ENCODE results near the gene CCDC50.

CCDC50 gene

GRCh38 chr3:191331388-191331787 lies 2.2 kb downstream of the CCDC50 start:
- peaks cover 4% of the 10 kb centered on the region; the same call in 1 of the 2 replicates for H3F3A ChIP-seq (ENCODE audit: insufficient read depth)
- no peaks in the 10 kb centered on the region for H3K79me2 ChIP-seq (ENCODE audit: insufficient read depth, low read length)
- H3K27me3 ChIP-seq (ENCODE audit: low read length): no peaks in the 10 kb centered on the region
- no peak overlapping the region for H2AFZ ChIP-seq (ENCODE audit: low read depth, low read length, severe bottlenecking)
- H3K36me3 ChIP-seq (ENCODE audit: low read length): no peaks in the 10 kb centered on the region
- H3K4me3 ChIP-seq (ENCODE audit: insufficient read depth, low read length, poor library complexity, severe bottlenecking): no peak overlapping the region
- H4K20me1 ChIP-seq (ENCODE audit: low read depth, low read length): no peaks in the 10 kb centered on the region
- H3K9ac ChIP-seq (ENCODE audit: low read length): no peak overlapping the region
- TF ChIP-seq EZH2phosphoT487 (conservative IDR thresholded peaks at IDR 0.05; ENCODE audit: low read length) (no peak), CTCF (IDR thresholded peaks at IDR 0.05; ENCODE audit: insufficient read depth, low read length, poor library complexity, severe bottlenecking) (no peak)
- no peak overlapping the region for H3K27ac ChIP-seq (ENCODE audit: low read depth, low read length)
- H3K9me3 ChIP-seq (ENCODE audit: insufficient read depth, low read length): no peaks in the 10 kb centered on the region
- no peak overlapping the region for H3K4me2 ChIP-seq (ENCODE audit: low read depth, low read length, poor library complexity, severe bottlenecking)
- no peaks in the 10 kb centered on the region for H3K9me2 ChIP-seq (replicated peaks; ENCODE audit: insufficient read depth, low read length)

- H3K27ac ChIP-seq (ENCODE audit: low read depth, low read length): no peak overlapping the region
- H3K9ac ChIP-seq (ENCODE audit: low read length): no peak overlapping the region
These were observed 4.2 kb downstream of the CCDC50 start for GRCh38 chr3:191333298-191333880.

GRCh38 chr3:191334346-191334893 lies 5.2 kb downstream of the CCDC50 start:
- Histone ChIP-seq H4K20me1 (ENCODE audit: low read depth, low read length) (no peaks in the 10 kb centered on the region), H3K4me2 (ENCODE audit: low read depth, low read length, poor library complexity, severe bottlenecking) (no peak overlapping the region), H3K9me2 (replicated peaks; ENCODE audit: insufficient read depth, low read length) (no peaks in the 10 kb centered on the region), H3F3A (ENCODE audit: insufficient read depth) (no peaks in the 10 kb centered on the region), H3K79me2 (ENCODE audit: insufficient read depth, low read length) (no peaks in the 10 kb centered on the region), H3K4me3 (ENCODE audit: insufficient read depth, low read length, poor library complexity, severe bottlenecking) (no peak overlapping the region), H3K27ac (ENCODE audit: low read depth, low read length) (no peak overlapping the region), H3K9me3 (ENCODE audit: insufficient read depth, low read length) (no peaks in the 10 kb centered on the region), H3K9ac (ENCODE audit: low read length) (no peak overlapping the region), H3K36me3 (ENCODE audit: low read length) (no peaks in the 10 kb centered on the region), H2AFZ (ENCODE audit: low read depth, low read length, severe bottlenecking) (no peak overlapping the region), H3K27me3 (ENCODE audit: low read length) (no peaks in the 10 kb centered on the region)
- TF ChIP-seq EZH2phosphoT487 (conservative IDR thresholded peaks at IDR 0.05; ENCODE audit: low read length) (no peak), CTCF (IDR thresholded peaks at IDR 0.05; ENCODE audit: insufficient read depth, low read length, poor library complexity, severe bottlenecking) (no peak)

More at GRCh38 chr3:191333298-191333880, 4.2 kb downstream of the CCDC50 start:
- H3K36me3 ChIP-seq (ENCODE audit: low read length): no peaks in the 10 kb centered on the region
- H4K20me1 ChIP-seq (ENCODE audit: low read depth, low read length): no peaks in the 10 kb centered on the region
- H3K4me3 ChIP-seq (ENCODE audit: insufficient read depth, low read length, poor library complexity, severe bottlenecking): no peak overlapping the region
- no peaks in the 10 kb centered on the region for H3K9me3 ChIP-seq (ENCODE audit: insufficient read depth, low read length)
- H2AFZ ChIP-seq (ENCODE audit: low read depth, low read length, severe bottlenecking): no peak overlapping the region
- H3K79me2 ChIP-seq (ENCODE audit: insufficient read depth, low read length): no peaks in the 10 kb centered on the region
- H3K9me2 ChIP-seq (replicated peaks; ENCODE audit: insufficient read depth, low read length): no peaks in the 10 kb centered on the region
- no peaks in the 10 kb centered on the region for H3K27me3 ChIP-seq (ENCODE audit: low read length)
- peaks cover 4% of the 10 kb centered on the region; the same call in 1 of the 2 replicates for H3F3A ChIP-seq (ENCODE audit: insufficient read depth)
- H3K4me2 ChIP-seq (ENCODE audit: low read depth, low read length, poor library complexity, severe bottlenecking): no peak overlapping the region
- TF ChIP-seq EZH2phosphoT487 (conservative IDR thresholded peaks at IDR 0.05; ENCODE audit: low read length) (no peak), CTCF (IDR thresholded peaks at IDR 0.05; ENCODE audit: insufficient read depth, low read length, poor library complexity, severe bottlenecking) (no peak)

Measured in SU-DHL-6 (cell line).